ENCODE data around the gene MROH9.
"Not testable (repeated sequence)": the region's sequence is repeated elsewhere in the genome, so short reads cannot be mapped to it uniquely, and the experiment has no call there.

MROH9 gene

DNA sequence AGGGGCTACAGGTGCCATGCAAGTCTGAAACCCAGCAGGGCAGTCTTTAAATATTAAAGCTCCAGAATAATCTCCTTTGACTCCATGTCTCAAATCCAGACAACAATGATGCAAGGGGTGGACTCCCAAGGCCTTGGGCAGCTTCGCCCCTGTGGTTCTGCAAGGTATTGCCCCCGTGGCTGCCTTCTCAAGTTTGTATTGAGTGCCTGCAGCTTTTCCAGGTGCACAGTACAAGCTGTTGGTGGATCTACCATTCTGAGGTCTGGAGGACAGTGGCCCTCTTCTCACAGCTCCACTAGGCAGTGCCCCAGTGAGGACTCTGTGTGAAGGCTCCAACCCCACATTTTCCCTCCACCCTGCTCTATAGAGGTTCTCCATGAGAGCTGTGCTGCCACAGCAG, 3.7 kb upstream of the MROH9 start:
- no peak overlapping the region for H3K27ac ChIP-seq

DNA sequence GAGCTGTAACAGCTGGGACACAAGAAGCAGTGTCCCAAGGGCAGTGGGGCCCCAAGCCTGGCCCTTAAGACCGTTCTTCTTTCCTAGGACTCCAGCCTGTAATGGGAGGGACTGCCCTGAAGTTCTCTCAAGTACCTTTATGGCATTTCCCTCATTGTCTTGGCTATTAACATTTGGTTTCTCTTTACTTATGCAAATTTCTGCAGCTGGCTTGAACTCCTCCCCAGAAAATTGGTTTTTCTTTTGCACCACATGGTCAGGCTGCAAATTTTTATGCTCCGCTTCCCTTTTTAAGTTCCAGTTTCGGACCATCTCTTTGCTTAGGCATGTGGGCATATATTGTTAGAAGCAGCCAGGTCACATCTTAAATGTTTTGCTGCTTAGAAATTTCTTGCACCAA, 3.1 kb upstream of the MROH9 start:
- H3K27ac ChIP-seq: no peak overlapping the region
- TF ChIP-seq, protein P1, sequence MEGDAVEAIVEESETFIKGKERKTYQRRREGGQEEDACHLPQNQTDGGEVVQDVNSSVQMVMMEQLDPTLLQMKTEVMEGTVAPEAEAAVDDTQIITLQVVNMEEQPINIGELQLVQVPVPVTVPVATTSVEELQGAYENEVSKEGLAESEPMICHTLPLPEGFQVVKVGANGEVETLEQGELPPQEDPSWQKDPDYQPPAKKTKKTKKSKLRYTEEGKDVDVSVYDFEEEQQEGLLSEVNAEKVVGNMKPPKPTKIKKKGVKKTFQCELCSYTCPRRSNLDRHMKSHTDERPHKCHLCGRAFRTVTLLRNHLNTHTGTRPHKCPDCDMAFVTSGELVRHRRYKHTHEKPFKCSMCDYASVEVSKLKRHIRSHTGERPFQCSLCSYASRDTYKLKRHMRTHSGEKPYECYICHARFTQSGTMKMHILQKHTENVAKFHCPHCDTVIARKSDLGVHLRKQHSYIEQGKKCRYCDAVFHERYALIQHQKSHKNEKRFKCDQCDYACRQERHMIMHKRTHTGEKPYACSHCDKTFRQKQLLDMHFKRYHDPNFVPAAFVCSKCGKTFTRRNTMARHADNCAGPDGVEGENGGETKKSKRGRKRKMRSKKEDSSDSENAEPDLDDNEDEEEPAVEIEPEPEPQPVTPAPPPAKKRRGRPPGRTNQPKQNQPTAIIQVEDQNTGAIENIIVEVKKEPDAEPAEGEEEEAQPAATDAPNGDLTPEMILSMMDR (conservative IDR thresholded peaks at IDR 0.05): no peak

More for the DNA sequence above, 3.7 kb upstream of the MROH9 start:
- TF ChIP-seq, protein P1 (conservative IDR thresholded peaks at IDR 0.05): no peak

DNA sequence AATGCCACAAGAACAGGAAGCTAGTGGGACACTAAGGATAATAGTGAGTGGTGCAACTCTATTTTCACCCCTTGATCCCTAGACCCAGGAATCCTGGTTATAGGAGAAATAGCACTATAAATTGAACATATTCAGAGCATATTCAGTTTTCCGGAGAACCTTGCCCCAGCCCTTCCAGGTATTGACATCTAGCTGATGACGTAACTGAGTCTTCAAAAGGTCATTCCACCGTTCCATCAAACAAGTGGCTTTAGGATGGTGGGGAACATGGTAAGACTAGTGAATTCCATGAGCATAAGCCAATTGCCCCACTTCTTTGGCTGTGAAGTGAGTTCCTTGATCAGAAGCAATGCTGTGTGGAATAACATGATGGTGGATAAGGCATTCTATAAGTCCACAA, 2.9 kb downstream of the MROH9 start:
- no peak overlapping the region for H3K27ac ChIP-seq
- TF ChIP-seq, protein P1 (conservative IDR thresholded peaks at IDR 0.05): no peak

DNA sequence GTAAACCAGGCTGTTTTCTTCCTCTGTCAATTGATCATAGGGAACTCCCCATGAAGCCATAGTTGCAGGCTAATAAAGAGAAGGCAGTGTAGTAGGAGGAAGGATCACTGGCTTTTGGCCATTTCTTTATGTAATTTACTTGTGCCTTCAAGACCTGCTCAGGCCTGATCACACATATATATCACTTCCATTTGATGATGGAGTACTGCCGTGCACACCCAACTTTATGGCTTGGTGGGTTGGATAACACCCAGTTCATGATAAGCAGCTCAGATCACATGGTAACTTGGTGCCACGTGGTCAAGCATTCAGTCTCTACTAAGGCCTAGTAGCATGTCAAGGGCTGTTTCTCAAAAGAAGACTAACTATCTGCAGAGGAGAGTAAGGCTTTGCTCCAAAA, 4.1 kb downstream of the MROH9 start:
- TF ChIP-seq, protein P1 (conservative IDR thresholded peaks at IDR 0.05): no peak

DNA sequence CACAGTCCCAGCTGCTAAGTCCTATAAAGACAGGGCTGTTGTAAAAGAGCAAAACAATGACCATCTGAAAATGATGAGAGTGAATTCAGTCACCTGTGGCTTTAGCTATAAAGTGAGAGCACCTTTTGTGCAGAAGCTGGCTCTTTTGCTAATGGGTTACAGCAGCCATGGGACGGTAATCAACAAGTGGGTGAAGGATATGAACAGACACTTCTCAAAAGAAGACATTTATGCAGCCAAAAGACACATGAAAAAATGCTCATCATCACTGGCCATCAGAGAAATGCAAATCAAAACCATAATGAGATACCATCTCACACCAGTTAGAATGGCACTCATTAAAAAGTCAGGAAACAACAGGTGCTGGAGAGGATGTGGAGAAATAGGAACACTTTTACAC, 16.4 kb downstream of the MROH9 start:
- H3K27ac ChIP-seq: not testable (repeated sequence)

More for the DNA sequence above, 4.1 kb downstream of the MROH9 start:
- no peak overlapping the region for H3K27ac ChIP-seq

DNA sequence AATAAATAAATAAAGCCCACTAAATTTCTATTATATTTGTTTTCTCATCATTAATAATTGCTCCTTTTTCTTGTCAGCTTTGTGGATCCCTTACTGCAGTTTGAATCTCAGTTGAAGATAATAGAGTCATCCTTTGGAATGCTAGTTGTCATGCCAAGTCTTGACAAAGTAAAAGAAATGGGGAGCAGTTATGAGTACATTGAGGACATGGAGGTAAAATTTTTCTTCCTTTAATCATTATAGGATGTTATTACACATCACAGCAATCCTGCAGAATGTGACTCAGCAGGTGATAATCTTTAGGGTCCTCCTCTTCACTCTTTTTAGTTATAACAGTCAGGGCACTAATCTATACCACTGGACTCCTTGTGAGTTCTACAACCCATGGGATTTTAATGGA, 24.1 kb downstream of the MROH9 start:
- TF ChIP-seq, protein P1 (conservative IDR thresholded peaks at IDR 0.05): no peak
- no peak overlapping the region for H3K27ac ChIP-seq

DNA sequence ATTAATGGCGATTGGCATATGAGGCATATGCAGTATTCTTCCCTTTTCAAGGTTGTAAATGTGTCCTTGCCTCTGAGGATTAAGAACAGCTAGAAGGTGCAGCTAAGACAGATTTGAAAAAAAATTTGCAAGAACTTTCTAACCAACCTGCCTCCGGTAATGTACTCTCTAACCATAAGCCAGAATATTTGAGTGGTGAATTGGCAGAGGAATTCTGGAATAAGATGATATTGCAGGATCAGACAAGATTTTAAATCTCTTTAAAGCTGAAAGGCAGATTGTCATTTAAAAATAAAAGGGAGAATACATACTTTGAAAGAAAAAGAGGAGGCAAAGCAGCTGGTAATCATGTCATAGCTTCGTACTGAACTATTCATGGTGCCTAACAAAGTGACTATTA, 29.2 kb downstream of the MROH9 start:
- no peak overlapping the region for H3K27ac ChIP-seq
- TF ChIP-seq, protein P1 (conservative IDR thresholded peaks at IDR 0.05): no peak

DNA sequence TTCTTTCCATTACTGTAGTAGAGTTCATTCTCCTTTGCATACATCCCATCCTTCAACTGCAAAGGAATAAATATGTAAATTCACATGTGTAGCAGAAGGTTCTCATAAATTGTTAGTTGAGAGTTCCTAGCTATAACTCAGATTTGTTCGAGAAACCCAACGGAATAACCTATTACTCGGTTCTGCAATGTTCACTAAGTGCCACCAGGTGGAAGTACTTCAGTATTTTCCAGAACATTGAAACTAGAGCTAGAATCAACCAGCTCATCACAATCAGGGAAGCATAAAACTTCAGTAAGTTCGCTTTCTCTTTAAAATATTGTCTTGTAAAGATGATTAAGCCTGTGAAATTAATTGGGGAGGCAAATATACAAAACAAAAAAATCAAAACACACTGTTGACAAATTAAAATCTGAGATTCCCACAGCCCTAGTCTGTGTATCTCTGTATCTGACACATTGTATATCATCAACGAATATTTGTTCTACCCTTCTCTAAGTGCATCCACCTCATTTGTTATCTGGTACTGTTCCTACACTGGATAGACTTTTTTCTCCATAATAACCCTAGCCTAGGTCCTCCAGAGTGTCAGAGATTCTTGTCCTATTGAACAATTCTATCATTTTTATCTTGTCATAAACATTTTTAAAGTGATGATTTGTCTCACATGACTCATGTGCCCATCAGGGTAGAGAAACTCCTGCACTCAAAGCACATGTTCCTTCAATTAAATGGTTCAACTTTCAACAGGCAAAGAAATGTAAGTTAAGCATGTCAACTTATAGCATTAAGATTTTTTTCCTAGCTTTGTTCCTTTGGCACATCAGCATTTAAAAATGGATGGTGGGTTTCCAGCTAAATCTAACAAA, 31.9 kb downstream of the MROH9 start:
- no peak overlapping the region for H3K27ac ChIP-seq
- TF ChIP-seq, protein P1 (conservative IDR thresholded peaks at IDR 0.05): peak; percentile 78

All from VCaP (cell line).